OCI-LY1 (cell line): ENCODE data around the gene PCED1B.
"Not testable (repeated sequence)": the region's sequence is repeated elsewhere in the genome, so short reads cannot be mapped to it uniquely, and the experiment has no call there.

ENCODE experiments used
- H2AFZ ChIP-seq: fragments of 200-600 bp; sonication (generic), shearing (Covaris generic); 2 replicates; pipeline ENCODE4 v1.6.0; 2014; ENCODE audit warnings: antibody characterized with exemption, mild to moderate bottlenecking, low read length
- H3F3A ChIP-seq: fragments of 200-600 bp; sonication (generic), shearing (Covaris generic); 2 replicates; pipeline ENCODE4 v1.6.0; 2014; ENCODE audit warnings: mild to moderate bottlenecking, antibody characterized with exemption, low read length, moderate library complexity; ENCODE audit not compliant: insufficient read depth
- H3K27ac ChIP-seq: fragments of 200-600 bp; sonication (generic); 2 replicates; pipeline ENCODE4 v1.5.1; 2014; ENCODE audit warnings: low read length, mixed run types, mild to moderate bottlenecking, low read depth; ENCODE audit not compliant: poor library complexity, severe bottlenecking
- H3K27me3 ChIP-seq: fragments of 200-600 bp; sonication (generic); 2 replicates; pipeline ENCODE4 v1.6.0; 2014; ENCODE audit warnings: antibody characterized with exemption, mild to moderate bottlenecking, low read length, moderate library complexity; ENCODE audit not compliant: insufficient read depth
- H3K36me3 ChIP-seq: fragments of 200-600 bp; sonication (generic); 2 replicates; pipeline ENCODE4 v1.6.1; 2014; ENCODE audit warnings: mild to moderate bottlenecking, antibody characterized with exemption, low read length, moderate library complexity, mixed read lengths; ENCODE audit not compliant: insufficient read depth
- H3K4me1 ChIP-seq: fragments of 200-600 bp; sonication (generic); 2 replicates; pipeline ENCODE4 v1.5.1; 2014; ENCODE audit warnings: mild to moderate bottlenecking, low read length, moderate library complexity; ENCODE audit not compliant: insufficient read depth, severe bottlenecking
- H3K4me2 ChIP-seq: fragments of 200-600 bp; sonication (generic), shearing (Covaris generic); 2 replicates; pipeline ENCODE4 v1.6.1; 2014; ENCODE audit warnings: low read length
- H3K4me3 ChIP-seq: fragments of 200-600 bp; sonication (generic); 2 replicates; pipeline ENCODE4 v1.5.1; 2014; ENCODE audit warnings: low read length, low read depth, mild to moderate bottlenecking, mixed read lengths; ENCODE audit not compliant: poor library complexity, severe bottlenecking
- H3K79me2 ChIP-seq: fragments of 200-600 bp; shearing (Covaris generic); 2 replicates; pipeline ENCODE4 v1.6.1; 2016; ENCODE audit warnings: mixed run types, low read length, mixed read lengths; ENCODE audit not compliant: insufficient read depth
- H3K9ac ChIP-seq: fragments of 200-600 bp; sonication (generic), shearing (Covaris generic); 2 replicates; pipeline ENCODE4 v1.6.1; 2014; ENCODE audit warnings: mild to moderate bottlenecking, low read length, mixed read lengths
- H3K9me2 ChIP-seq: fragments of 200-600 bp; sonication (generic), shearing (Covaris generic); 2 replicates; pipeline ENCODE4 v1.6.1; 2014; ENCODE audit warnings: low read depth, mild to moderate bottlenecking, low read length, mixed read lengths
- H3K9me3 ChIP-seq: fragments of 200-600 bp; shearing (Covaris generic); 2 replicates; pipeline ENCODE4 v1.6.1; 2014; ENCODE audit warnings: low read length, mixed read lengths
- H4K20me1 ChIP-seq: fragments of 200-600 bp; sonication (generic), shearing (Covaris generic); 2 replicates; pipeline ENCODE4 v1.6.0; 2016; ENCODE audit warnings: mild to moderate bottlenecking, low read length; ENCODE audit not compliant: insufficient read depth
- EZH2 ChIP-seq: fragments of 200-600 bp; sonication (generic), shearing (Covaris generic); IDR thresholded peaks from 2 replicates; pipeline ENCODE4 v1.8.0; 2017; ENCODE audit warnings: borderline replicate concordance, mixed run types, mild to moderate bottlenecking, antibody characterized with exemption, low read length, moderate library complexity, mixed read lengths
- TF ChIP-seq, protein P1 (sequence below): fragments of 200-600 bp; sonication (generic), shearing (Covaris generic); IDR thresholded peaks from 2 replicates; pipeline ENCODE4 v1.5.1; 2017; ENCODE audit warnings: mild to moderate bottlenecking, antibody characterized with exemption, low read length, moderate library complexity, mixed read lengths

Gene PCED1B

DNA sequence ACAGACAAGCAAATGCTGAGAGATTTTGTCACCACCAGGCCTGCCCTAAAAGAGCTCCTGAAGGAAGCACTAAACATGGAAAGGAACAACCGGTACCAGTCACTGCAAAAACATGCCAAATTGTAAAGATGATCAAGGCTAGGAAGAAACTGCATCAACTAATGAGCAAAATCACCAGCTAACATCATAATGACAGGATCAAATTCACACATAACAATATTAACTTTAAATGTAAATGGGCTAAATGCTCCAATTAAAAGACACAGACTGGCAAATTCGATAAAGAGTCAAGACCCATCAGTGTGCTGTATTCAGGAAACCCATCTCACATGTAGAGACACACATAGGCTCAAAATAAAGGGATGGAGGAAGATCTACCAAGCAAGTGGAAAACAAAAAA is 20.8 kb upstream of the PCED1B start:
- not testable (repeated sequence) for H3K36me3 ChIP-seq, H3K4me2 ChIP-seq, H3K27me3 ChIP-seq, H3K9me2 ChIP-seq, H3K4me3 ChIP-seq, H2AFZ ChIP-seq, H3K79me2 ChIP-seq, H4K20me1 ChIP-seq, H3K9me3 ChIP-seq, H3K9ac ChIP-seq, H3F3A ChIP-seq, H3K27ac ChIP-seq, H3K4me1 ChIP-seq

DNA sequence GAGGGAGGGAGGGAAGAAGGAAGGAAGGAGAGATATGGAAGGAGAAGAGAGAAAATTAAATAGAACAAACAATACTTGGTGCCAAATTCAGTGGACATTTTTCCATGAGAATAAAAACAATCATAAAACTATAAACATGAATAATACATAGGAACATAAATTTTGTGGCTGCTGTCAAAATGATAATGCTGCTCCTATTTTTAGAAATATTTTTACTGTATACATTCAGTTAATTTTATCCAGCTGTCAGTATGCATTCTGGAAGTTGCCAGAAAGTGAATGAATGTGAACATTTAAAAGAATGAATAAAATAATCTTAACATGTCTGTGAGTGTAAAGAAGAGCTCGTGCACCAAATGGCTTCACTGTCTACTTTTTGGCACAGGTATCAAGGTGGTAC is 13.9 kb upstream of the PCED1B start:
- Histone ChIP-seq H3K9ac (no peak overlapping the region), H3K27ac (no peak overlapping the region), H3K9me2 (no peaks in the 10 kb centered on the region), H3K27me3 (no peaks in the 10 kb centered on the region), H3K4me3 (no peak overlapping the region), H3K36me3 (no peaks in the 10 kb centered on the region), H3K4me1 (no peaks in the 10 kb centered on the region), H3K9me3 (no peaks in the 10 kb centered on the region), H2AFZ (no peak overlapping the region), H3K79me2 (no peaks in the 10 kb centered on the region), H3F3A (no peaks in the 10 kb centered on the region), H3K4me2 (no peak overlapping the region), H4K20me1 (no peaks in the 10 kb centered on the region)
- TF ChIP-seq EZH2: no peak
- TF ChIP-seq, protein P1, sequence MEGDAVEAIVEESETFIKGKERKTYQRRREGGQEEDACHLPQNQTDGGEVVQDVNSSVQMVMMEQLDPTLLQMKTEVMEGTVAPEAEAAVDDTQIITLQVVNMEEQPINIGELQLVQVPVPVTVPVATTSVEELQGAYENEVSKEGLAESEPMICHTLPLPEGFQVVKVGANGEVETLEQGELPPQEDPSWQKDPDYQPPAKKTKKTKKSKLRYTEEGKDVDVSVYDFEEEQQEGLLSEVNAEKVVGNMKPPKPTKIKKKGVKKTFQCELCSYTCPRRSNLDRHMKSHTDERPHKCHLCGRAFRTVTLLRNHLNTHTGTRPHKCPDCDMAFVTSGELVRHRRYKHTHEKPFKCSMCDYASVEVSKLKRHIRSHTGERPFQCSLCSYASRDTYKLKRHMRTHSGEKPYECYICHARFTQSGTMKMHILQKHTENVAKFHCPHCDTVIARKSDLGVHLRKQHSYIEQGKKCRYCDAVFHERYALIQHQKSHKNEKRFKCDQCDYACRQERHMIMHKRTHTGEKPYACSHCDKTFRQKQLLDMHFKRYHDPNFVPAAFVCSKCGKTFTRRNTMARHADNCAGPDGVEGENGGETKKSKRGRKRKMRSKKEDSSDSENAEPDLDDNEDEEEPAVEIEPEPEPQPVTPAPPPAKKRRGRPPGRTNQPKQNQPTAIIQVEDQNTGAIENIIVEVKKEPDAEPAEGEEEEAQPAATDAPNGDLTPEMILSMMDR: no peak

DNA sequence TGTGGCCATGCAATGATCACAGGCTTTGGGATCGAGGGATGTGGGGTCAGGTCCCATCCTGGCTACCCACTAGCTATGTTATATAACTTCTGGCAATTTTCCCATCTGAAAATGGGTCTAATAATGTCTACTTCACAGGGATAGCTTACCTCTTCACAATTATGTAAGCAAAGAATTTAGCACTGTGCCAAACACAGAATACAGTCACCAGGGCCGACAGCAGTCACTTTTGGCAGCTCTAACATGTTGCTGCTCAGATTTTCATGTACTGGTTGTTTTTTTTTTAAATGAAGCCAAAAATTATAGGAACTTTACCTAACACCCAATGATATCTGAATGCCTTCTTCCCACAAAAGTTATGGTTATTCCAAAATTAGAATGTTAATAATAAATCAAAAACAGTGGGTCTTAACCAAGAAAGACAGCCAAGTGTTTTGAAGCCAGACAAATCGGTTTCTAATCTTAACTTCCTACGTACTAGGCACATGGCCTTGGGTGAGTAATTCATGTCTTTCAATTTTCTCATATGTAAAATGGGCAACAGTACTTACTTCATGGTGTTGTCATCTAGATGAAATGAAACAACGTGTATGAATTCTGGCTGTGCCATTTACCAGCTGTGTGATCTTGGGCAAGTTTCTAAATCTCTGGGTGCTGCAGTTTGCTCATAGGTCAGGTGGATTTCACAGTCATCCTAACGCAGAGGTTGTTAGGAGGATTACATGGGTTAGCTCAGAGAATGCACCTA is 13.0 kb upstream of the PCED1B start:
- Histone ChIP-seq H3K9ac (no peak overlapping the region), H3K79me2 (no peaks in the 10 kb centered on the region), H3K4me3 (no peak overlapping the region)

More for the DNA sequence above, 13.0 kb upstream of the PCED1B start:
- no peaks in the 10 kb centered on the region for H3K9me2 ChIP-seq
- H3K4me1 ChIP-seq: no peaks in the 10 kb centered on the region
- H3K36me3 ChIP-seq: no peaks in the 10 kb centered on the region
- no peaks in the 10 kb centered on the region for H3F3A ChIP-seq
- H3K27me3 ChIP-seq: no peaks in the 10 kb centered on the region
- no peaks in the 10 kb centered on the region for H3K9me3 ChIP-seq
- H2AFZ ChIP-seq: no peak overlapping the region
- H3K4me2 ChIP-seq: no peak overlapping the region
- TF ChIP-seq, protein P1: no peak
- no peak for TF ChIP-seq EZH2
- no peaks in the 10 kb centered on the region for H4K20me1 ChIP-seq
- H3K27ac ChIP-seq: no peak overlapping the region
